ENCODE results near the gene LRRC32. TPM values are rescaled to one million over a fixed set of nuclear protein-coding genes. Genes with fewer than 3 reads are reported as not detected.
A peak's percentile ranks its signal among the peaks of the same experiment; 100 is the strongest.

LRRC32 gene
- total and polyA plus RNA-seq, 9 of the 15 experiments (the other 6 are each of a cell fraction or from before 2014, with no cell fraction given): 0.10 to 0.50 (median 0.19) TPM; not detected in 5

GRCh38 chr11:76698321-76699043 lies 27.9 kb upstream of the LRRC32 start (continued):
- TF ChIP-seq, protein P1, sequence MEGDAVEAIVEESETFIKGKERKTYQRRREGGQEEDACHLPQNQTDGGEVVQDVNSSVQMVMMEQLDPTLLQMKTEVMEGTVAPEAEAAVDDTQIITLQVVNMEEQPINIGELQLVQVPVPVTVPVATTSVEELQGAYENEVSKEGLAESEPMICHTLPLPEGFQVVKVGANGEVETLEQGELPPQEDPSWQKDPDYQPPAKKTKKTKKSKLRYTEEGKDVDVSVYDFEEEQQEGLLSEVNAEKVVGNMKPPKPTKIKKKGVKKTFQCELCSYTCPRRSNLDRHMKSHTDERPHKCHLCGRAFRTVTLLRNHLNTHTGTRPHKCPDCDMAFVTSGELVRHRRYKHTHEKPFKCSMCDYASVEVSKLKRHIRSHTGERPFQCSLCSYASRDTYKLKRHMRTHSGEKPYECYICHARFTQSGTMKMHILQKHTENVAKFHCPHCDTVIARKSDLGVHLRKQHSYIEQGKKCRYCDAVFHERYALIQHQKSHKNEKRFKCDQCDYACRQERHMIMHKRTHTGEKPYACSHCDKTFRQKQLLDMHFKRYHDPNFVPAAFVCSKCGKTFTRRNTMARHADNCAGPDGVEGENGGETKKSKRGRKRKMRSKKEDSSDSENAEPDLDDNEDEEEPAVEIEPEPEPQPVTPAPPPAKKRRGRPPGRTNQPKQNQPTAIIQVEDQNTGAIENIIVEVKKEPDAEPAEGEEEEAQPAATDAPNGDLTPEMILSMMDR (IDR thresholded peaks at IDR 0.05 in 2 of 3, conservative IDR thresholded peaks at IDR 0.05 in 1 of 3; ENCODE audit: insufficient read depth in 2 of 3, low read depth in 1 of 3, low read length in 3 of 3): peak; percentile 67 to 92 (median 82)
- TF ChIP-seq DEAF1 (CRISPR knock-in tag; IDR thresholded peaks at IDR 0.05): peak; percentile 43
- TF ChIP-seq CHCHD3 (CRISPR knock-in tag; IDR thresholded peaks at IDR 0.05): no peak
- TF ChIP-seq, protein P2, sequence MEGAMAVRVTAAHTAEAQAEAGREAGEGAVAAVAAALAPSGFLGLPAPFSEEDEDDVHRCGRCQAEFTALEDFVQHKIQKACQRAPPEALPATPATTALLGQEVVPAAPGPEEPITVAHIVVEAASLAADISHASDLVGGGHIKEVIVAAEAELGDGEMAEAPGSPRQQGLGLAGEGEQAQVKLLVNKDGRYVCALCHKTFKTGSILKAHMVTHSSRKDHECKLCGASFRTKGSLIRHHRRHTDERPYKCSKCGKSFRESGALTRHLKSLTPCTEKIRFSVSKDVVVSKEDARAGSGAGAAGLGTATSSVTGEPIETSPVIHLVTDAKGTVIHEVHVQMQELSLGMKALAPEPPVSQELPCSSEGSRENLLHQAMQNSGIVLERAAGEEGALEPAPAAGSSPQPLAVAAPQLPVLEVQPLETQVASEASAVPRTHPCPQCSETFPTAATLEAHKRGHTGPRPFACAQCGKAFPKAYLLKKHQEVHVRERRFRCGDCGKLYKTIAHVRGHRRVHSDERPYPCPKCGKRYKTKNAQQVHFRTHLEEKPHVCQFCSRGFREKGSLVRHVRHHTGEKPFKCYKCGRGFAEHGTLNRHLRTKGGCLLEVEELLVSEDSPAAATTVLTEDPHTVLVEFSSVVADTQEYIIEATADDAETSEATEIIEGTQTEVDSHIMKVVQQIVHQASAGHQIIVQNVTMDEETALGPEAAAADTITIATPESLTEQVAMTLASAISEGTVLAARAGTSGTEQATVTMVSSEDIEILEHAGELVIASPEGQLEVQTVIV (CRISPR knock-in tag; IDR thresholded peaks at IDR 0.05; ENCODE audit: borderline replicate concordance): no peak
- no peak for TF ChIP-seq NCOA2 (IDR thresholded peaks at IDR 0.05; ENCODE audit: partially characterized antibody in 2 of 2)
- TF ChIP-seq ZBTB17 (CRISPR knock-in tag; IDR thresholded peaks at IDR 0.05): no peak
- TF ChIP-seq LCOR (CRISPR knock-in tag; IDR thresholded peaks at IDR 0.05): no peak
- no peak for TF ChIP-seq SAFB2 (IDR thresholded peaks at IDR 0.05; ENCODE audit: borderline replicate concordance, low read depth, low read length, severe bottlenecking)
- TF ChIP-seq, protein P3, sequence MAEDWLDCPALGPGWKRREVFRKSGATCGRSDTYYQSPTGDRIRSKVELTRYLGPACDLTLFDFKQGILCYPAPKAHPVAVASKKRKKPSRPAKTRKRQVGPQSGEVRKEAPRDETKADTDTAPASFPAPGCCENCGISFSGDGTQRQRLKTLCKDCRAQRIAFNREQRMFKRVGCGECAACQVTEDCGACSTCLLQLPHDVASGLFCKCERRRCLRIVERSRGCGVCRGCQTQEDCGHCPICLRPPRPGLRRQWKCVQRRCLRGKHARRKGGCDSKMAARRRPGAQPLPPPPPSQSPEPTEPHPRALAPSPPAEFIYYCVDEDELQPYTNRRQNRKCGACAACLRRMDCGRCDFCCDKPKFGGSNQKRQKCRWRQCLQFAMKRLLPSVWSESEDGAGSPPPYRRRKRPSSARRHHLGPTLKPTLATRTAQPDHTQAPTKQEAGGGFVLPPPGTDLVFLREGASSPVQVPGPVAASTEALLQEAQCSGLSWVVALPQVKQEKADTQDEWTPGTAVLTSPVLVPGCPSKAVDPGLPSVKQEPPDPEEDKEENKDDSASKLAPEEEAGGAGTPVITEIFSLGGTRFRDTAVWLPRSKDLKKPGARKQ (CRISPR knock-in tag; IDR thresholded peaks at IDR 0.05): no peak
- TF ChIP-seq SP1 (CRISPR knock-in tag; IDR thresholded peaks at IDR 0.05): peak; percentile 10; the same call in 1 of the 2 replicates
- no peak for TF ChIP-seq NFATC3 (IDR thresholded peaks at IDR 0.05)
- TF ChIP-seq MAFK (IDR thresholded peaks at IDR 0.05; ENCODE audit: low read length): no peak
- no peak for TF ChIP-seq ZNF280A (IDR thresholded peaks at IDR 0.05; ENCODE audit: low read depth, partially characterized antibody)
- TF ChIP-seq DDX20 (tag; IDR thresholded peaks at IDR 0.05; ENCODE audit: low read depth): no peak
- TF ChIP-seq THRA (IDR thresholded peaks at IDR 0.05): no peak
- TF ChIP-seq PTTG1 (tag; IDR thresholded peaks at IDR 0.05; ENCODE audit: low read depth): no peak
